ENCODE results near the gene AKT1.

The AKT1 gene

DNA sequence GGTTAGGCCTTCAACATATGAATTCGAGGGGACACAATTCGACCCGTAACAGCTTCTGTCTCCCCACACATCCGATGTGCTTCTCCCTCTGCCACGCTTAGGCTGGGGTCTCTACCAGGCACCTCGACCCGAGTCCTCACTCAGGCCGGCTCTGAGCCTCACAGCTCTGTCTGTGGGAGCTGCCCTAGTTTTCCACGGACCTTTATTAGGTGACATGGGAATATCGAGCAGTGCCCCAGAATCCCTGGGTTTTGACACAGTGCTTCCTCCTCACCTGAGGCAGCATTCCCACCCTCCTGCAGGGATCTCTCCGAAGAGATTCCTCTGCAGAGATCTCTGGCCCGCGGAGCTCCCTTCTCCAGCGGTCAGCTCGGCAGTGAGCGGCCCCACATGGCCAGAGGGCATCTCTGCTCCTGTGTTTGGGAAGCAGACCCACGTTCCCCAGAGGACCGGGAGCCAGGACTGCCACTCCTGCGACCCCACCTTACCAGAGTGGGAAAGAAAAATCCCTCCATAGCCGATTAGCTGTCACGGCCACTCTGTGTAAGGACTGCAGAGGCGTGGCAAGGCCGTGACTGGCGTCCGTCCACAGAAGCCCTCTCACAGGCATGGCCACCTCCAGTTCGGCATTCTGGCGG is 26.5 kb upstream of the AKT1 start:
- DNase-seq (ENCODE audit: low read depth in 2 of 2): no peak
- TF ChIP-seq, protein P1, sequence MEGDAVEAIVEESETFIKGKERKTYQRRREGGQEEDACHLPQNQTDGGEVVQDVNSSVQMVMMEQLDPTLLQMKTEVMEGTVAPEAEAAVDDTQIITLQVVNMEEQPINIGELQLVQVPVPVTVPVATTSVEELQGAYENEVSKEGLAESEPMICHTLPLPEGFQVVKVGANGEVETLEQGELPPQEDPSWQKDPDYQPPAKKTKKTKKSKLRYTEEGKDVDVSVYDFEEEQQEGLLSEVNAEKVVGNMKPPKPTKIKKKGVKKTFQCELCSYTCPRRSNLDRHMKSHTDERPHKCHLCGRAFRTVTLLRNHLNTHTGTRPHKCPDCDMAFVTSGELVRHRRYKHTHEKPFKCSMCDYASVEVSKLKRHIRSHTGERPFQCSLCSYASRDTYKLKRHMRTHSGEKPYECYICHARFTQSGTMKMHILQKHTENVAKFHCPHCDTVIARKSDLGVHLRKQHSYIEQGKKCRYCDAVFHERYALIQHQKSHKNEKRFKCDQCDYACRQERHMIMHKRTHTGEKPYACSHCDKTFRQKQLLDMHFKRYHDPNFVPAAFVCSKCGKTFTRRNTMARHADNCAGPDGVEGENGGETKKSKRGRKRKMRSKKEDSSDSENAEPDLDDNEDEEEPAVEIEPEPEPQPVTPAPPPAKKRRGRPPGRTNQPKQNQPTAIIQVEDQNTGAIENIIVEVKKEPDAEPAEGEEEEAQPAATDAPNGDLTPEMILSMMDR (IDR thresholded peaks at IDR 0.05; ENCODE audit: low read depth, low read length): no peak
- no peak overlapping the region for H3K4me3 ChIP-seq (replicated peaks in 1 of 2; ENCODE audit: low read depth in 2 of 2, low read length in 2 of 2)

DNA sequence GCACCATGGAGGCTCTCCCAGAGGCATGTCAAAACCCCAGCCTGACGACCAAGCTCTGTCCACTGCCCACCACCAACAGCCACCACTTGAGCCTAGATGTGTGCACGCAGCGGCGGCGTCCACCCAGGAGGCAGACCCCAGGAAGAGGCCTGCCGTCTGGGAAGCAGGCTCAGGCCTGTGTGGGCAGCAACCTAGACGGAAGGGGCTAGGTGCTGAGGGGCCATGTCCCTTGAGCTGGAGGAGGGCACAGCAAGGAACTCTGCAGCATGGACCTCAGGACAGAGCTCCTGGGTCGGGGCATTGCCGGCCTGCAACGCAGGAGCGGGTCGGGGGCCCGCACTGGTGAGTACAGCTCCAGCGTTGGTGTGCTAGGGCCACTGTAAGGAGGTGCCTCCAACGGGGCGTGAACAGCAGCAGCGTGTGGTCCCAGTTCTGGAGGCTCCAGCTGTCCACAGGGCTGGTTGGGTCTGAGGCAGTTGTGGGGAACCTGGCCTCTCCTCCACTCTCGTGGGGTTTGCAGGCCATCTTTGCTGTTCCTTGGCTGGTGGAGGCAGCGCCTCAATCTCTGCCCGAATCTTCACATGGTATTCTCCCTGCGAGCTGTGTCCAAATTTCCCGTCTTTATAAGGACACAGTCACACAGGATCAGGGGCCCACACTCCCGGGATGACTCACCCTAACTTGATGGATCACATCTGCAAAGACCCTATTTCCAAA is 25.8 kb upstream of the AKT1 start:
- TF ChIP-seq, protein P1 (IDR thresholded peaks at IDR 0.05; ENCODE audit: low read depth, low read length): no peak
- DNase-seq (ENCODE audit: low read depth in 2 of 2): no peak
- no peak overlapping the region for H3K4me3 ChIP-seq (replicated peaks in 1 of 2; ENCODE audit: low read depth in 2 of 2, low read length in 2 of 2)

DNA sequence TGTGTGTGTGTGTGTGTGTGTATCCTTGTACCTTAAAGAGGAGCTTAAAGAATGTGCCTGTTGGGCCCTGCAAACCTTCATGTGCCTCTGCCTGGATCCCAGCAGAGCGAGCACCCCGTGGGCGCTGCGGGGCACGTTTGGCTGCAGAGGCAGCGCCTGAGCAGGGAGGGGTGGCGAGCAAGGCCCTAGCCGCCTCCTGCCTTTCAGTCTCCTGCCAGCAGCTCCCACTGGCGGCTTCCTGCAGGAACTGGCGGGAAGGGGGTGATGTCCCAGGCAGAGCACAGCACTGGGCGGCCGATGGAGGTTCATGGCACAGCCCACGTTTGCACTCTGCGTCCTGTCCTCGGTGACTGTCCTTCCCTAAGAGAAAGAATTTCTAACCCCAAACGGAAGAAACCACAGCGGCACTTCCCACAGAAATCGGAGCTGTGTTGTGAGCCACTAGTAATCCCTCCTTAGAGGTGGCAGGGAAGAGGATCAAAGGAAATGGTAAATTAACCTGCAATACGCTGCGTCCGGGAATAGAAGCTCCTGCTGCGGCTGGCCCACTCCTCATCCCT is 25.2 kb upstream of the AKT1 start:
- DNase-seq (ENCODE audit: low read depth in 2 of 2): peak; percentile 69 to 84
- no peak overlapping the region for H3K4me3 ChIP-seq (replicated peaks in 1 of 2; ENCODE audit: low read depth in 2 of 2, low read length in 2 of 2)

GRCh38 chr14:104819361-104819781 is 23.8 kb upstream of the AKT1 start:
- TF ChIP-seq, protein P1 (IDR thresholded peaks at IDR 0.05; ENCODE audit: low read depth, low read length): no peak
- DNase-seq (ENCODE audit: low read depth in 2 of 2): no peak
- H3K4me3 ChIP-seq (replicated peaks in 1 of 2; ENCODE audit: low read depth in 2 of 2, low read length in 2 of 2): no peak overlapping the region

More for the DNA sequence above, 25.2 kb upstream of the AKT1 start:
- TF ChIP-seq, protein P1 (IDR thresholded peaks at IDR 0.05; ENCODE audit: low read depth, low read length): peak; percentile 78

DNA sequence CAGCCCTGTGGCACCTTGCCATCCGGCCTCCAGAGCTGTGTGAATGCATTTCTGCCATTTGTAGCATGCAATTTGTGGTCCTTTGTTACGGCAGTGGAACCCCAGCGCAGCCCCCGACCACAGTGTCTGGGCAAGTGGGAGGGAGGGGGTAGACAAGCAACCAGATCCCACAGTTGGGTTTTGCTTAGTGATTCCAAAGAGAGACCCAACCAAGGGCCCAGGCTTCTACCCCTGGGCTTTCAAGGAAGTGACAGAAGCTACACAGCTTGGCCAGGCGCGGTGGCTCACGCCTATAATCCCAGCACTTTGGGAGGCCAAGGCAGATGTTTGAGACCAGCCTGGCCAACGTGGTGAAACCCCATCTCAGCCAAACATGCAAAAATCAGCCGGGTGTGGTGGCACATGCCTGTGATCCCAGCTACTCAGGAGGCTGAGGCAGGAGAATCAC is 23.2 kb upstream of the AKT1 start:
- TF ChIP-seq, protein P1 (IDR thresholded peaks at IDR 0.05; ENCODE audit: low read depth, low read length): no peak
- DNase-seq (ENCODE audit: low read depth in 2 of 2): no peak
- no peak overlapping the region for H3K4me3 ChIP-seq (replicated peaks in 1 of 2; ENCODE audit: low read depth in 2 of 2, low read length in 2 of 2)

- TF ChIP-seq, protein P1 (IDR thresholded peaks at IDR 0.05; ENCODE audit: low read depth, low read length): no peak
- no peak overlapping the region for H3K4me3 ChIP-seq (replicated peaks in 1 of 2; ENCODE audit: low read depth in 2 of 2, low read length in 2 of 2)
- no peak for DNase-seq (ENCODE audit: low read depth in 2 of 2)
These were observed 22.6 kb upstream of the AKT1 start for GRCh38 chr14:104817930-104818713.

Measured in cardiac fibroblast (primary cell).